Caco-2 (cell line): Measurements from ENCODE around the gene METTL24. TPM values are rescaled to one million over a fixed set of nuclear protein-coding genes. Genes with fewer than 3 reads are reported as not detected.

ENCODE experiments used
- BruUV-seq: library from RNA; stranded (reverse); fragments of 400-500 nt; replicated peaks from 2 replicates; lab custom pipeline; 2021; lab: Mats Ljungman, UMichigan
- CTCF ChIA-PET: fragments of 300-600 bp; sonication (Branson Sonifier 250); formaldehyde crosslinking; loops from one replicate; lab custom pipeline; 2022; ENCODE audit warnings: antibody characterized with exemption; lab: Charles Lee
- POLR2A ChIA-PET: fragments of 300-600 bp; sonication (Branson Sonifier 250); formaldehyde crosslinking; loops from one replicate; lab custom pipeline; 2022; ENCODE audit warnings: antibody characterized with exemption; lab: Charles Lee
- DNase-seq, 2 experiments: peaks; one replicate each; pipeline versions ENCODE4 v3.0.0 to v3.0.0-alpha.2; 2020 to 2022
- H3K27me3 ChIP-seq: replicated peaks from 2 replicates; pipeline ENCODE4 v1.6.0; 2011; ENCODE audit warnings: low read length; ENCODE audit not compliant: control insufficient read depth, insufficient read depth
- H3K36me3 ChIP-seq: 2 replicates; pipeline ENCODE4 v1.5.1; 2011; ENCODE audit warnings: low read length; ENCODE audit not compliant: control insufficient read depth, insufficient read depth
- H3K4me1 ChIP-seq: fragments of 250-450 bp; sonication (Bioruptor Pico); 2 replicates; pipeline ENCODE4 v1.5.1; 2020; ENCODE audit warnings: mild to moderate bottlenecking
- H3K4me3 ChIP-seq: 2 replicates; pipeline ENCODE4 v1.5.1; 2011; ENCODE audit warnings: low read depth, mild to moderate bottlenecking, control low read depth, low read length
- H3K9me3 ChIP-seq: fragments of 250-450 bp; sonication (Bioruptor Pico); 2 replicates; pipeline ENCODE4 v1.5.1; 2020; ENCODE audit warnings: mild to moderate bottlenecking, moderate library complexity
- H3K27ac Mint-ChIP-seq: one replicate; pipeline ENCODE4 v1.8.0; 2022; ENCODE audit warnings: mixed read lengths; ENCODE audit not compliant: unreplicated experiment
- H3K27me3 Mint-ChIP-seq: one replicate; pipeline ENCODE4 v1.8.0; 2022; ENCODE audit warnings: mixed read lengths; ENCODE audit not compliant: insufficient read depth, unreplicated experiment
- H3K36me3 Mint-ChIP-seq: one replicate; pipeline ENCODE4 v1.8.0; 2022; ENCODE audit warnings: mild to moderate bottlenecking, mixed read lengths; ENCODE audit not compliant: insufficient read depth, unreplicated experiment
- H3K4me1 Mint-ChIP-seq: one replicate; pipeline ENCODE4 v1.8.0; 2022; ENCODE audit warnings: low read depth, mixed read lengths; ENCODE audit not compliant: unreplicated experiment
- H3K4me3 Mint-ChIP-seq: one replicate; pipeline ENCODE4 v1.8.0; 2022; ENCODE audit warnings: mild to moderate bottlenecking, moderate library complexity, mixed read lengths; ENCODE audit not compliant: unreplicated experiment
- H3K9me3 Mint-ChIP-seq: one replicate; pipeline ENCODE4 v1.8.0; 2022; ENCODE audit warnings: mixed read lengths; ENCODE audit not compliant: unreplicated experiment
- CTCF ChIP-seq, 2 experiments: fragments of 200-600 bp in 1 of 2; IDR thresholded peaks; 1 replicate in 1 of 2; 2 replicates in 1 of 2; pipeline versions ENCODE4 v1.5.1 to v1.8.0; 2011 to 2022; ENCODE audit warnings: antibody characterized with exemption in 1 of 2, control low read depth in 1 of 2, inconsistent platforms in 1 of 2, low read depth in 1 of 2, low read length in 1 of 2, mild to moderate bottlenecking in 1 of 2, moderate library complexity in 1 of 2; ENCODE audit not compliant: insufficient read depth in 1 of 2, severe bottlenecking in 1 of 2, unreplicated experiment in 1 of 2
- intact Hi-C: fragments of 100-400 bp; cut with micrococcal nuclease; formaldehyde crosslinking; loops from one replicate; pipeline ENCODE4 v1.10.0; 2022; ENCODE audit not compliant: unreplicated experiment
- total RNA-seq: library from RNA; stranded (reverse); gene quantifications from 2 replicates; pipeline ENCODE4 v1.2.3, GENCODE V29; 2022

METTL24 gene
- total RNA-seq, 1 experiment from 2014 or later: not detected

GRCh38 chr6:110395221-110395620 is 37.1 kb upstream of the METTL24 start:
- BruUV-seq: no TSS peak
- Histone ChIP-seq H3K36me3 (no peaks in the 10 kb centered on the region), H3K27me3 (no peaks in the 10 kb centered on the region), H3K9me3 (no peaks in the 10 kb centered on the region), H3K4me1 (peaks cover 3% of the 10 kb centered on the region; the same call in 1 of the 2 replicates), H3K4me3 (no peak overlapping the region)
- ChIA-PET CTCF (no interaction called here), POLR2A (no interaction called here)
- TF ChIP-seq CTCF (IDR thresholded peaks at IDR 0.05; ENCODE audit: insufficient read depth in 1 of 2, low read depth in 1 of 2, low read length in 1 of 2, severe bottlenecking in 1 of 2, unreplicated experiment in 1 of 2): no peak
- Mint-ChIP-seq H3K4me3 (no peak overlapping the region), H3K36me3 (no peaks in the 10 kb centered on the region), H3K4me1 (peaks cover under 1% of the 10 kb centered on the region), H3K27me3 (no peaks in the 10 kb centered on the region), H3K27ac (no peak overlapping the region), H3K9me3 (no peaks in the 10 kb centered on the region)
- DNase-seq: no peak
- intact Hi-C loops: no loop called here

- Mint-ChIP-seq H3K27ac (no peak overlapping the region), H3K4me3 (no peak overlapping the region), H3K27me3 (no peaks in the 10 kb centered on the region), H3K36me3 (no peaks in the 10 kb centered on the region), H3K4me1 (peaks cover 8% of the 10 kb centered on the region), H3K9me3 (no peaks in the 10 kb centered on the region)
- no TSS peak for BruUV-seq
- Histone ChIP-seq H3K4me1 (peaks cover 11% of the 10 kb centered on the region), H3K9me3 (no peaks in the 10 kb centered on the region), H3K4me3 (no peak overlapping the region), H3K36me3 (no peaks in the 10 kb centered on the region), H3K27me3 (no peaks in the 10 kb centered on the region)
- no peak for DNase-seq
- POLR2A ChIA-PET: no interaction called here
- no peak for TF ChIP-seq CTCF (IDR thresholded peaks at IDR 0.05; ENCODE audit: insufficient read depth in 1 of 2, low read depth in 1 of 2, low read length in 1 of 2, severe bottlenecking in 1 of 2, unreplicated experiment in 1 of 2)
- CTCF ChIA-PET: no interaction called here
- intact Hi-C loops: no loop called here
These were observed 36.3 kb upstream of the METTL24 start for GRCh38 chr6:110394409-110394808.

- CTCF ChIA-PET: interaction anchor here (4.2 kb wide), 1 partner anchor 353 kb away, joined by 22 read pairs; no protein-coding TSS in a partner anchor
- intact Hi-C loops: no loop called here
These were observed 34.6 kb upstream of the METTL24 start for GRCh38 chr6:110392727-110393126.

More at GRCh38 chr6:110392727-110393126, 34.6 kb upstream of the METTL24 start:
- Histone ChIP-seq H3K36me3 (no peaks in the 10 kb centered on the region), H3K4me1 (peaks cover 18% of the 10 kb centered on the region), H3K9me3 (no peaks in the 10 kb centered on the region), H3K27me3 (no peaks in the 10 kb centered on the region), H3K4me3 (no peak overlapping the region)
- no TSS peak for BruUV-seq
- Mint-ChIP-seq H3K36me3 (no peaks in the 10 kb centered on the region), H3K4me3 (no peak overlapping the region), H3K27ac (no peak overlapping the region), H3K9me3 (no peaks in the 10 kb centered on the region), H3K4me1 (peaks cover 15% of the 10 kb centered on the region), H3K27me3 (no peaks in the 10 kb centered on the region)
- POLR2A ChIA-PET: no interaction called here
- TF ChIP-seq CTCF (IDR thresholded peaks at IDR 0.05; ENCODE audit: insufficient read depth in 1 of 2, low read depth in 1 of 2, low read length in 1 of 2, severe bottlenecking in 1 of 2, unreplicated experiment in 1 of 2): peak in 1 of 2 experiments; percentile 11
- no peak for DNase-seq
